K562 (cell line): ENCODE data around the gene TUBB4B. TPM values are rescaled to one million over a fixed set of nuclear protein-coding genes. Genes with fewer than 3 reads are reported as not detected.

Experiments used
- CGGBP1 ChIP-seq: fragments of 250-450 bp; sonication (Bioruptor Pico); IDR thresholded peaks from 2 replicates; pipeline ENCODE4 v1.9.0; 2021; ENCODE audit warnings: mild to moderate bottlenecking
- CHD1 ChIP-seq: fragments of 200-600 bp; sonication (generic); IDR thresholded peaks from one replicate; pipeline ENCODE4 v1.6.1; 2012; ENCODE audit warnings: mild to moderate bottlenecking, moderate library complexity, low read length, inconsistent platforms
- HBP1 ChIP-seq: fragments of 450-650 bp; formaldehyde crosslinking; IDR thresholded peaks from 2 replicates; pipeline ENCODE4 v1.4.0; 2022; ENCODE audit warnings: missing genetic modification characterization
- HDGF ChIP-seq: fragments of 450-650 bp; IDR thresholded peaks from 2 replicates; pipeline ENCODE4 v1.6.1; 2016
- MBD1 ChIP-seq: fragments of 250-450 bp; sonication (Bioruptor Pico); IDR thresholded peaks from 2 replicates; pipeline ENCODE4 v1.8.0; 2022; ENCODE audit warnings: inconsistent platforms
- MCM7 ChIP-seq, 2 experiments: fragments of 450-650 bp; IDR thresholded peaks; 2 replicates each; pipeline ENCODE4 v1.6.1; 2016 to 2018
- MTA2 ChIP-seq: fragments of 450-650 bp; IDR thresholded peaks from 2 replicates; pipeline ENCODE4 v1.6.1; 2016; ENCODE audit warnings: low read depth
- NFYB ChIP-seq: IDR thresholded peaks from 2 replicates; pipeline ENCODE4 v1.6.1; 2011; ENCODE audit warnings: mild to moderate bottlenecking, moderate library complexity; ENCODE audit not compliant: insufficient read length; ENCODE audit errors: extremely low read depth
- NR3C1 ChIP-seq: sonication (generic); formaldehyde crosslinking; IDR thresholded peaks from 2 replicates; pipeline ENCODE4 v1.8.1; 2022; ENCODE audit warnings: missing genetic modification reagents
- POLR2G ChIP-seq: fragments of 200-400 bp; formaldehyde crosslinking; IDR thresholded peaks from 2 replicates; pipeline ENCODE4 v1.6.1; 2017; ENCODE audit warnings: low read depth, mild to moderate bottlenecking, antibody characterized with exemption, low read length, moderate library complexity
- POLR2H ChIP-seq: IDR thresholded peaks from 2 replicates; pipeline ENCODE4 v1.6.1; 2016; ENCODE audit warnings: missing genetic modification characterization, low read depth, mild to moderate bottlenecking, control low read depth, missing compliant biosample characterization, moderate library complexity
- RBFOX2 ChIP-seq: fragments of 200-400 bp; formaldehyde crosslinking; IDR thresholded peaks from 2 replicates; pipeline ENCODE4 v1.6.1; 2017; ENCODE audit warnings: low read depth, mild to moderate bottlenecking, low read length, moderate library complexity
- SIN3B ChIP-seq: fragments of 450-650 bp; IDR thresholded peaks from 2 replicates; pipeline ENCODE4 v1.6.1; 2017; ENCODE audit warnings: low read depth, mild to moderate bottlenecking, moderate library complexity
- SIRT6 ChIP-seq: IDR thresholded peaks from one replicate; pipeline ENCODE4 v1.6.1; 2012; ENCODE audit warnings: low read depth, mild to moderate bottlenecking, control low read depth, inconsistent platforms, low read length, moderate library complexity
- USF2 ChIP-seq: sonication (generic); formaldehyde crosslinking; IDR thresholded peaks from 2 replicates; pipeline ENCODE4 v1.5.0; 2020; ENCODE audit warnings: missing genetic modification reagents
- ZBTB17 ChIP-seq: fragments of 450-650 bp; formaldehyde crosslinking; IDR thresholded peaks from 2 replicates; pipeline ENCODE4 v1.4.0; 2020; ENCODE audit warnings: mild to moderate bottlenecking
- ZBTB2 ChIP-seq: fragments of 450-650 bp; IDR thresholded peaks from 2 replicates; pipeline ENCODE4 v1.6.1; 2016; ENCODE audit warnings: antibody characterized with exemption
- ZC3H11A ChIP-seq: IDR thresholded peaks from 2 replicates; pipeline ENCODE4 v1.6.1; 2012; ENCODE audit warnings: low read depth, low read length, improper control_type of control experiment
- ZNF212 ChIP-seq: fragments of 450-650 bp; formaldehyde crosslinking; IDR thresholded peaks from 2 replicates; pipeline ENCODE4 v1.4.0; 2020; ENCODE audit warnings: mild to moderate bottlenecking
- ZNF280A ChIP-seq: fragments of 450-650 bp; IDR thresholded peaks from 2 replicates; pipeline ENCODE4 v1.6.1; 2018; ENCODE audit warnings: mild to moderate bottlenecking, low read depth; ENCODE audit not compliant: partially characterized antibody
- polyA plus RNA-seq, 8 experiments: library from polyadenylated mRNA; depleted of rRNA in 4 of 8; stranded (reverse) in 5 of 8; unstranded in 3 of 8; fragments of >200 nt; fragmentation: Nextera tagmentation in 2 of 8; fragmentation: Illumina TruSeq in 1 of 8; extraction: Ambion mirVana in 2 of 8; extraction: Trizol in 1 of 8; gene quantifications; 2 replicates each; pipeline versions ENCODE4 v1.2.1 to v1.2.3, GENCODE V29; 2011 to 2014; ENCODE audit warnings: inconsistent platforms in 1 of 8, missing spikeins in 1 of 8
- total RNA-seq, 7 experiments: library from RNA; depleted of rRNA in 6 of 7; stranded (reverse); fragments of >200 nt in 6 of 7; fragmentation: Illumina TruSeq in 2 of 7; extraction: Trizol in 2 of 7; gene quantifications; 2 replicates each; pipeline versions ENCODE4 v1.2.1 to v1.2.3, GENCODE V29; 2011 to 2021; ENCODE audit warnings: low replicate concordance in 1 of 7

Gene TUBB4B
- total and polyA plus RNA-seq, 9 of the 15 experiments (the other 6 are each of a cell fraction or from before 2014, with no cell fraction given) = 24.1 to 443 (median 268) TPM

GRCh38 chr9:137242269-137243203 lies 1.4 kb downstream of the TUBB4B start (continued):
- TF ChIP-seq USF2 (CRISPR knock-in tag) (no peak), POLR2H (tag) (no peak), ZBTB17 (CRISPR knock-in tag) (no peak), RBFOX2 (peak; percentile 84), HBP1 (CRISPR knock-in tag) (no peak), MBD1 (no peak), POLR2G (peak; percentile 87), CHD1 (peak; percentile 61), MTA2 (no peak), SIN3B (no peak), MCM7 (IDR thresholded peaks at IDR 0.05) (no peak), SIRT6 (peak; percentile 20), ZC3H11A (no peak), ZBTB2 (no peak), ZNF212 (no peak), NFYB (no peak), ZNF280A (no peak), HDGF (no peak), NR3C1 (CRISPR knock-in tag) (no peak), CGGBP1 (CRISPR knock-in tag) (no peak)
